OCI-LY7 (cell line): ENCODE measurements around the gene RUVBL2. TPM values are rescaled to one million over a fixed set of nuclear protein-coding genes. Genes with fewer than 3 reads are reported as not detected.
A peak's percentile ranks its signal among the peaks of the same experiment; 100 is the strongest.

Experiments
- BruUV-seq: library from RNA; stranded (reverse); fragments of 400-500 nt; replicated peaks from 2 replicates; lab custom pipeline; 2021; lab: Mats Ljungman, UMichigan
- CTCF ChIA-PET: fragments of 300-600 bp; sonication (Branson Sonifier 250); formaldehyde crosslinking; loops from one replicate; lab custom pipeline; 2022; ENCODE audit warnings: antibody characterized with exemption; ENCODE audit not compliant: unreplicated experiment; lab: Charles Lee
- POLR2A ChIA-PET: fragments of 300-600 bp; sonication (Branson Sonifier 250); formaldehyde crosslinking; loops from one replicate; lab custom pipeline; 2022; ENCODE audit warnings: antibody characterized with exemption; lab: Charles Lee
- DNase-seq: peaks from one replicate; pipeline ENCODE4 v3.0.0-alpha.2; 2015; ENCODE audit warnings: low spot score
- H2AFZ ChIP-seq: fragments of 200-600 bp; sonication (generic), shearing (Covaris generic); 2 replicates; pipeline ENCODE4 v1.6.1; 2014; ENCODE audit warnings: mild to moderate bottlenecking, antibody characterized with exemption, low read length, moderate library complexity
- H3K27ac ChIP-seq: fragments of 200-600 bp; sonication (generic); 2 replicates; pipeline ENCODE4 v1.5.1; 2014; ENCODE audit warnings: mixed run types, low read depth, mild to moderate bottlenecking, moderate library complexity, low read length, inconsistent platforms; ENCODE audit not compliant: poor library complexity, severe bottlenecking
- H3K36me3 ChIP-seq: fragments of 200-600 bp; sonication (generic); 2 replicates; pipeline ENCODE4 v1.6.1; 2014; ENCODE audit warnings: mild to moderate bottlenecking, antibody characterized with exemption, low read length, moderate library complexity, mixed read lengths; ENCODE audit not compliant: insufficient read depth
- H3K4me1 ChIP-seq: fragments of 200-600 bp; sonication (generic); 2 replicates; pipeline ENCODE4 v1.5.1; 2014; ENCODE audit warnings: mild to moderate bottlenecking, low read length; ENCODE audit not compliant: insufficient read depth, poor library complexity, severe bottlenecking
- H3K4me2 ChIP-seq: fragments of 200-600 bp; sonication (generic); 2 replicates; pipeline ENCODE4 v1.6.1; 2014; ENCODE audit warnings: mild to moderate bottlenecking, low read length
- H3K4me3 ChIP-seq: fragments of 200-600 bp; sonication (generic); 2 replicates; pipeline ENCODE4 v1.5.1; 2014; ENCODE audit warnings: mild to moderate bottlenecking, low read depth, low read length; ENCODE audit not compliant: poor library complexity, severe bottlenecking
- H3K79me2 ChIP-seq: fragments of 200-600 bp; sonication (generic); 2 replicates; pipeline ENCODE4 v1.6.1; 2016; ENCODE audit warnings: low read depth, mild to moderate bottlenecking, low read length, moderate library complexity, mixed read lengths; ENCODE audit not compliant: insufficient read depth
- H3K9me2 ChIP-seq: fragments of 200-600 bp; sonication (generic); 2 replicates; pipeline ENCODE4 v1.6.1; 2016; ENCODE audit warnings: mild to moderate bottlenecking, low read length, mixed read lengths; ENCODE audit not compliant: insufficient read depth
- H3K9me3 ChIP-seq: fragments of 200-600 bp; sonication (generic); 2 replicates; pipeline ENCODE4 v1.6.1; 2014; ENCODE audit warnings: mild to moderate bottlenecking, mixed run types, low read length, mixed read lengths
- H4K20me1 ChIP-seq: fragments of 200-600 bp; sonication (generic); 2 replicates; pipeline ENCODE4 v1.6.1; 2014; ENCODE audit warnings: mild to moderate bottlenecking, antibody characterized with exemption, low read length, moderate library complexity, mixed read lengths; ENCODE audit not compliant: insufficient read depth
- CTCF ChIP-seq: fragments of 200-600 bp; sonication (generic); conservative IDR thresholded peaks from 2 replicates; pipeline ENCODE4 v1.5.1; 2014; ENCODE audit warnings: mild to moderate bottlenecking, antibody characterized with exemption, low read length, moderate library complexity, mixed read lengths
- EZH2phosphoT487 ChIP-seq: fragments of 200-600 bp; sonication (generic); IDR thresholded peaks from 2 replicates; pipeline ENCODE4 v1.6.1; 2018; ENCODE audit warnings: low read depth, borderline replicate concordance, mild to moderate bottlenecking, mixed run types, antibody characterized with exemption, low read length, moderate library complexity, mixed read lengths
- intact Hi-C: fragments of 100-400 bp; cut with micrococcal nuclease; formaldehyde crosslinking; loops from one replicate; pipeline ENCODE4 v1.10.0; 2022; ENCODE audit not compliant: unreplicated experiment
- total RNA-seq, 2 experiments: library from RNA; depleted of rRNA in 1 of 2; stranded (reverse); fragments of >200 nt in 1 of 2; shearing (Covaris generic) in 1 of 2; gene quantifications; 2 replicates each; pipeline ENCODE4 v1.2.3, GENCODE V29; 2014 to 2022

RUVBL2 gene
- total RNA-seq, 2 experiments from 2014 or later = 125 to 265 TPM

DNA sequence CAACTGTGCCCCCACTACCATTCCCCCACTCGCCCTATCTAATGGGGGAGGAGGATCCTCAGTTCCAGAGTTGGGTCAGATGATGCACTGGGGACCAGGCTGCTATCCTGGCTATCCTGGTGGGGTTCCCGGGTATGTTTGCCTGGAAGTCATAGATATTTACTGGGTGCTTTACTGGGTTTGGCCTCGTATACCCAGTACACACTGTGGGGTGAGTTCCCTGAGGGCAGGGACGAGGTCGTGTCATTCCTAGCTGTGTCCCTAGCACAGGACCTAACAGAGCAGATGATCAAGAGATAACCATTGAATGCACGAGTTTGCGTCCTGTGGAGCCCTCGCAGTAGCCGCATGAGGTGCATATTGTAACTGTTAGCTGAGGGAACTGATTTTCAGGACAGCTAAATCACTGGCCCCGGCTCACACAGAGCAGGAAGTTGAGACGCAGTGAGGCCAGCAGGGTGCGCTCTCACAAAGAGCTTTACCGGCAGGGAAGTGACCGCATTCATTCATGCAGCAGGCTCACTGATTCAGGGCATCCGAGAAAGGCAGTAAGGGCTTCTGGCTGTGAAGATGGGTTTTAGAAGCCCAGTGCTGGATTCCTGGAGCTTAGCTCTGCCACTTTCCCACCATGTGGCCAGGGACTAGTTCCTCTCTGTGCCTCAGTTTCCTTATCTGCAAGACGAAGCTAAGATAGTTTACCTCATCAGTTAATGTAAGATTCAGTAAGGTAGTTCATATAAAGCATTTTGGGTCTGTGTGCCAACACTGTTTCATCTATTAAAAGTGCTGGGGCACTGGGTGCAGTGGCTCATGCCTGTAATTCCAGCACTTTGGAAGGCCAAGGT, 6.0 kb downstream of the RUVBL2 start:
- peaks cover 83% of the 10 kb centered on the region for H3K36me3 ChIP-seq
- no peak overlapping the region for H3K27ac ChIP-seq
- intact Hi-C loops = no loop called here
- peak; percentile 78 for DNase-seq
- H3K4me1 ChIP-seq = peaks cover 12% of the 10 kb centered on the region
- H2AFZ ChIP-seq = no peak overlapping the region
- CTCF ChIA-PET = no interaction called here
- BruUV-seq = no TSS peak
- POLR2A ChIA-PET = no interaction called here
- no peak overlapping the region for H3K4me2 ChIP-seq
- peaks cover 37% of the 10 kb centered on the region for H3K79me2 ChIP-seq
- H4K20me1 ChIP-seq = peaks cover 4% of the 10 kb centered on the region; the same call in 1 of the 2 replicates
- H3K9me3 ChIP-seq = no peaks in the 10 kb centered on the region
- no peaks in the 10 kb centered on the region for H3K9me2 ChIP-seq
- TF ChIP-seq CTCF (peak; percentile 86), EZH2phosphoT487 (no peak)
- no peak overlapping the region for H3K4me3 ChIP-seq

DNA sequence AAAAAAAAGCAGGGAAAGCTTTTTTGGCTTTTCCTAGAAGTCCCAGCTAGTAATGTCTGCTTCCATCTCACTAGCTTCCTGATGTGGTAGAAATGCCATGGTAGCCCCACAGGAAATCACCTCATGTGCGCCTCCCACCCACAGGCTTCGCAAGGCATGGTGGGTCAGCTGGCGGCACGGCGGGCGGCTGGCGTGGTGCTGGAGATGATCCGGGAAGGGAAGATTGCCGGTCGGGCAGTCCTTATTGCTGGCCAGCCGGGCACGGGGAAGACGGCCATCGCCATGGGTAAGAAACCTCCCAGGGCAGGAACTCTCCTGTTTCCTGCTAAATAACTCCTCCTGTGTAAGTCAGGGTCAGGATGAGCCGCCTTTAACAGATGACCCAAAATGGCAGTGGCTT, 10.4 kb downstream of the RUVBL2 start:
- no peak overlapping the region for H3K4me3 ChIP-seq
- no peak for DNase-seq
- H3K9me3 ChIP-seq = no peaks in the 10 kb centered on the region
- H3K27ac ChIP-seq = no peak overlapping the region
- CTCF ChIA-PET = no interaction called here
- no peaks in the 10 kb centered on the region for H4K20me1 ChIP-seq
- no peak overlapping the region for H3K4me2 ChIP-seq
- POLR2A ChIA-PET = no interaction called here
- H2AFZ ChIP-seq = no peak overlapping the region
- intact Hi-C loops = no loop called here
- BruUV-seq = no TSS peak
- H3K9me2 ChIP-seq = no peaks in the 10 kb centered on the region
- H3K79me2 ChIP-seq = no peaks in the 10 kb centered on the region
- H3K4me1 ChIP-seq = peaks cover 3% of the 10 kb centered on the region
- H3K36me3 ChIP-seq = peaks cover 82% of the 10 kb centered on the region
- TF ChIP-seq EZH2phosphoT487 = no peak
- no peak for TF ChIP-seq CTCF
